DMS79 (cell line): ENCODE measurements around the gene WDR83.
"Not testable (repeated sequence)": the region's sequence is repeated elsewhere in the genome, so short reads cannot be mapped to it uniquely, and the experiment has no call there.

Experiments
- DNase-seq: peaks from one replicate; lab custom pipeline; 2025; lab: John Stamatoyannopoulos, UW

WDR83 gene, protein sequence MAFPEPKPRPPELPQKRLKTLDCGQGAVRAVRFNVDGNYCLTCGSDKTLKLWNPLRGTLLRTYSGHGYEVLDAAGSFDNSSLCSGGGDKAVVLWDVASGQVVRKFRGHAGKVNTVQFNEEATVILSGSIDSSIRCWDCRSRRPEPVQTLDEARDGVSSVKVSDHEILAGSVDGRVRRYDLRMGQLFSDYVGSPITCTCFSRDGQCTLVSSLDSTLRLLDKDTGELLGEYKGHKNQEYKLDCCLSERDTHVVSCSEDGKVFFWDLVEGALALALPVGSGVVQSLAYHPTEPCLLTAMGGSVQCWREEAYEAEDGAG

GRCh38 chr19:12666265-12667048 lies at the start of gene WDR83, which contains the start of gene MAN2B1:
WDR83 (plus strand) TSS chr19:12666807; CDS start chr19:12669791, 2,984 bp downstream.
MAN2B1 (minus strand) TSS chr19:12666742; CDS start chr19:12666701, 41 bp downstream.
- DNase-seq = peak; percentile 75

- DNase-seq = no peak
Measured at GRCh38 chr19:12617646-12618045, 49.0 kb upstream of the WDR83 start.

DNA sequence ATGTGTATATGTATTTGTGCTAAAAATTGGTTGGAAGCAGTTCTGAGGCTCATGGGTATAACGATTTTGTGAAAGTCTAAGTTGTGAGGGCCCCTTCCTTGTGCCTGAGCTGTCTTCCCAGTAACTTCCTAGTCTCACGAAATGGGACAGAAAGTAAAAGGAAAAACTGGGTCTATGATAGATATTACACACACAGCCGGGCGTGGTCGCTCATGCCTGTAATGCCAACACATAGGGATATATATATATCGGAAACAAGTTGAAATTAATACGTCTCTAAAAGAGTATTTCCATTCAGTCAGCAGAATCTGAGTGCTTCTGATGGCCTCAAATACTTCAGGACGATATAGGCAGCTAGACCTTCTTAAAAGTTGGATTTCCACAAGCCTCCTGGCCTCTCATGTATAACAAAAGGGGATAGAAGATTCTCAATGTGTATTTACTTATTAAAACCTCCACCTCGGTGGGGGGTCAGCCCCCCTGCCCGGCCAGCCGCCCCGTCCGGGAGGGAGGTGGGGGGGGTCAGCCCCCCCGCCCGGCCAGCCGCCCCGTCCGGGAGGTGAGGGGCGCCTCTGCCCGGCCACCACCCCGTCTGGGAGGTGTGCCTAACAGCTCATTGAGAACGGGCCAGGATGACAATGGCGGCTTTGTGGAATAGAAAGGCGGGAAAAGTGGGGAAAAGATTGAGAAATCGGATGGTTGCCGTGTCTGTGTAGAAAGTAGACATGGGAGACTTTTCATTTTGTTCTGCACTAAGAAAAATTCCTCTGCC lies 45.2 kb upstream of the WDR83 start:
- not testable (repeated sequence) for DNase-seq

DNA sequence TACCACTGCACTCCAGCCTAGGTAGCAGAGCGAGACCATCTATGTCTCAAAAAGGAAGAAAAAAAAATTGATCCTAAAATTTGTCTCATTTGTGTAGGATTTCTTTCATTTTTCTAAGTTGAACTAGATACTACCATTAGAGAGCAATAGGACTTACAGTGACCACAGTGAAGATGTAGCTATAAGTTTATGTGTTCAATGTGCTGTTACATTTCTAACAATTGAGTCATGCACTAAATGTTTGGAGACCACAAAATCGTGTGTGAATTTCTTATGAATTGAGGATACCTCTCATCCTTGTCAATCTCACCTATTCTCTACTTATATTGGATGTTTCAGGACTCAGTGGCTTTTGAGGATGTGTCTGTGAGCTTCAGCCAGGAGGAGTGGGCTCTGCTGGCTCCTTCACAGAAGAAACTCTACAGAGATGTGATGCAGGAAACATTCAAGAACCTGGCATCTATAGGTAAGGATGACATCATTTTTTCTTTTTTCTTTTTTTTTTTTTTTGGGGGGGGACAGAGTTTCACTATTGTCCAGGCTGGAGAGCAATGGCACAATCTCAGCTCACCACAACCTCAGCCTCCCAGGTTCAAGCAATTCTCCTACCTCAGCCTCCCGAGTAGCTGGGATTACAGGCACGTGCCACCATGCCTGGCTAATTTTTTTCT lies 43.1 kb upstream of the WDR83 start:
- no peak for DNase-seq

DNA sequence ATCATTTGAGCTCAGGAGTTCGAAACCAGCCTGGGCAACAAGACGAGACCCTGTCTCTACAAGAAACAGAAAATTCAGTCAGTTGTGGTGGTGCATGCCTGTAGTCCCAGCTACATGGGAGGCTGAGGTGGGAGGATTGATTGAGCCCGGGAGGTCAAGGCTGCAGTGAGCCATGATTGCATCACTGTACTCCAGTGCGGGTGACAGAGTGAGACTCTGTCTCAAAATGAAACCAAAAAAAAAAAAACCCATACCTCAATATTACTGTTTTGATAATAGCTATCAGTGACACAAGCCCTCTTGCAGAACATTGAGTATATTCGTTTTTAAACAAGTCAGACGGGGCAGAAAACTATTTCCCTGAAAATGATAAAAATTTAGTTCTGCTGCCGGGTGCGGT lies 39.6 kb upstream of the WDR83 start:
- DNase-seq = no peak

DNA sequence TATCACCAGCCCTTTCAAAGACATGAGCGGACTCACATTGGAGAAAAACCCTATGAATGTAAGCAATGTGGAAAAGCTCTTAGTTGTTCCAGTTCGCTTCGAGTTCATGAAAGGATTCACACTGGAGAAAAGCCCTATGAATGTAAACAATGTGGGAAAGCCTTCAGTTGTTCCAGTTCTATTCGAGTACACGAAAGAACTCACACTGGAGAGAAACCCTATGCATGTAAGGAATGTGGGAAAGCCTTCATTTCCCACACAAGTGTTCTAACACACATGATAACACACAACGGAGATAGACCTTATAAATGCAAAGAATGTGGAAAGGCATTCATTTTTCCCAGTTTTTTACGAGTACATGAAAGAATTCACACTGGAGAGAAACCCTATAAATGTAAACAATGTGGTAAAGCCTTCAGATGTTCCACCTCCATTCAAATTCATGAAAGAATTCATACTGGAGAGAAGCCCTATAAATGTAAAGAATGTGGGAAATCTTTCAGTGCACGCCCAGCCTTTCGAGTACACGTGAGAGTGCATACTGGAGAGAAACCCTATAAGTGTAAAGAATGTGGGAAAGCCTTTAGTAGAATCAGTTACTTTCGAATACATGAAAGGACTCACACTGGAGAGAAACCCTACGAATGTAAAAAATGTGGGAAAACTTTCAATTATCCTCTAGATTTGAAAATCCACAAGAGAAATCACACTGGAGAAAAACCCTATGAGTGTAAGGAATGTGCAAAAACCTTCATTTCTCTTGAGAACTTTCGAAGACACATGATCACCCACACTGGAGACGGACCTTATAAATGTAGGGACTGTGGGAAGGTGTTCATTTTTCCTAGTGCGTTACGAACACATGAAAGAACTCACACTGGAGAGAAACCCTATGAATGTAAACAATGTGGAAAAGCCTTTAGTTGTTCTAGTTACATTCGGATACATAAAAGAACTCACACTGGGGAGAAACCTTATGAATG lies 38.3 kb upstream of the WDR83 start:
- DNase-seq = no peak

- DNase-seq = no peak
Measured at GRCh38 chr19:12629215-12629614, 37.4 kb upstream of the WDR83 start.

DNA sequence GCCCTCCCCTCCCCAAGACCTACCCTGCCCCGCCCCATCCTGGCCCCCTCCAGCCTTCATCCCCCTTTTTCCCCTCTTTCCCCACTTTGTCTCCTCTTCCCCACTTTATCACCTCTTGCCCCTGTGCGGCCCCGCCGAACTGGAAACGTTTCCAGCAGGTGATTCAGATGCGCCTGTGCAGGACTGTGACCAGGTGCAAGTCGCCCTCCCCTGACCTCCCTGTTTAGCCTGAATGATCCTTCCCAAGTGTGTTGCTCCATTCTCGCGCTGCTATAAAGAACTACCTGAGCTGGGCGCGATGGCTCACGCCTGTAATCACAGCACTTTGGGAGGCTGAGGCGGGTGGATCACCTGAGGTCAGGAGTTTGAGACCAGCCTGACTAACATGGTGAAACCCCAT lies 30.0 kb upstream of the WDR83 start:
- no peak for DNase-seq

DNA sequence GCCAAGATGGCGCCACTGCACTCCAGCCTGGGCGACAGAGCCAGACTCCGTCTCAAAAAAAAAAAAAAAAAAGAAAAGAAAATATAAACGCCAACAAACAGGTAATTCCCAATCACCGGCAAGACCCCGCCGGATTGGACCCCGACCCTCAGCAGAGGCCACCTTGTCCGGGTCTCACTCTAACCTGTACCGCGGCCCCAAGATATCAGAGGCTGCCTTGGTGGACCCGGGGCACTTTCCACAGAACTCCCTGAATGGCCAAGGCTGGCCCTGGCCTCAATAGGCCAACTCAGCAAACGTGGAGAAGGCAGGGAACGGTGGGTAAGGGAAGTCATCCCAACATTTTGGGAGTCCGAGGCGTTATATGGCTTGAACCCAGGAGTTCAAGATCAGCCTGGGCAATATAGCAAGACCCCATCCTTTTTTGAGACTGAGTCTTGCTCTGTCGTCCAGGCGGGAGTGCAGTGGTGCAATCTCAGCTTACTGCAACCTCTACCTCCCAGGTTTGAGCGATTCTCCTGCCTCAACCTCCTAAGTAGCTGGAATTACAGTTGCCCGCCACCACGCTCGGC lies 27.9 kb upstream of the WDR83 start:
- no peak for DNase-seq

DNA sequence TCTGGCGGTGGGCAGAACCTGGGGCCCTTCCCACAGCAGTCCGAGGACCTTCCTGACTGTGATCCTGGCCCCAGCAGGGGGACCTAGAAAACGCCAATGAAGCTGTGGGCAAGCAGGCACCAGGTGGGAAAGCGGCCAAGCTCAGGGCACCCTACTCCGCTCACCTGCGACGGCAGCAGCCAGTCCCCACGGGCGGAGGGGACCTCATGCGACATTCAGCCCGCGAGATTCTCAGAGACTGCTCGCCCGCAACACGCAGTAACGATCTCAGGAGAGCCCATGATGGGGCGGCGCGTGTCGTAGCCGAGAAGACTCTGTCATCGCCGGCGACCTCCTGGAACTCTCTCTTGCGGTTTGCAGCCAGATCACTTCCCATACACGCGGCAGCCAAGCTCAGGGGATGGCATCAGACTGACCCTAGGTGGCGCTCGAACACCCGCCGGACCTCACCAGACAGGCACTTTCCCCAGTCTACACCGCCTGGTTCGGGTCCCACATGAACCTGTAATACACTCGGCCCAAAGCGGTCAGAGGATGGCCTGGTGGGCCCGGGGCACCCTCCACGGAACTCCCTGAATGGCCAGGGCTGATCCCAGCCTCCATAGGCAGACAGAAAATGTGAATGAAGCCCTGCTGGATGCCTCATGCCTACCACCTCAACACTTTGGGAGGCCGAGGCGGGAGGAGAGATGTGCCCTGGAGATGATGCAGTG lies 26.6 kb upstream of the WDR83 start:
- peak; percentile 80 for DNase-seq

- no peak for DNase-seq
Measured at GRCh38 chr19:12641456-12641855, 25.2 kb upstream of the WDR83 start.

GRCh38 chr19:12642506-12642905 lies 24.1 kb upstream of the WDR83 start:
- DNase-seq = no peak

DNA sequence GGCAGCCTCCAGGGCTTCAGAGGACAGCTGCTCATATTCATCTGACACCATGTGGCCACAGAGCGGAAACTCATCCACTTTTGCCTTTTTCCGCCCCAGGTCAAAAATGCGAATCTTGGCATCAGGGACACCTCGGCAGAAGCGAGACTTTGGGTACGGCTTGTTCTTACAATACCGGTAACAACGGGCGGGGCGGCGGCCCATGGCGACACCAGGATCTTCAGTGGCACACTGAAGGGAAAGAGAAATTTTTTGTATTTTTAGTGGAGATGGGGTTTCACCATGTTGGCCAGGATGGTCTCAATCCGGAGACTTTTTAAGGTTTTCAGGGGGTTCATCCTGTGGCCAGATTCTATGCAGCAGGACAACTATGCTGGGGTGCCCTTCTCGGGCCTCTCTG lies 22.9 kb upstream of the WDR83 start:
- DNase-seq = not testable (repeated sequence)

GRCh38 chr19:12646551-12646950 lies 20.1 kb upstream of the WDR83 start:
- no peak for DNase-seq

GRCh38 chr19:12647047-12647446 lies 19.6 kb upstream of the WDR83 start:
- no peak for DNase-seq

DNA sequence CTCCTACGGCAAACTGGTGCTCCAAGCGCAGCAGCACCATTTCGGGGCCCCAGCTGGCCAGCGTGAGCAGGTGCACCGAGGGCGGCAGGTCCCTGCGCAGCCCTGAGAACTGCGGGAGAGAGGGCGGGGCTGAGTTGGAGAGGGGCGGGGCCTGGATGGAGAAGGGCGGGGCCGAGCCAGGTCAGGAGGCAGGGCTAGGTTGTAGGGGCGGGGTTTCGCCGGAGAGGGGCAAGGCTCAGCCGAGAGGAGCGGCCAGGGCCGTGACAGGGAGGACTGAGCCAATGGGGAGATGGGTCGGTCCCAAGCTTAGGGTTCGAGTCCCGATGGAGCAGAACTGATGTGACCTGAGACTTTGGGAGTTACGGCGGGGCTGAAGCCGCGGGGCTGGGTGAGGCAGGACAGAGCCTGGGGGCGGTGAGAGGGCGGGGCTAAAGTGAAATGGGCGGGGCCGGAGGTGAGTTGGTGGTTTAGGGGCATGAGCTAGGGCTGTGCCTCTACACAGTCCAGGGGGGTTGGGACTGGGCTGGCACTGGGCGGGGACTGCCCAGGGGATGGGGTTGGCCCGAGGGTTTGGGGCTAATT lies 19.0 kb upstream of the WDR83 start:
- no peak for DNase-seq

GRCh38 chr19:12648088-12648487 lies 18.5 kb upstream of the WDR83 start:
- DNase-seq = no peak

DNA sequence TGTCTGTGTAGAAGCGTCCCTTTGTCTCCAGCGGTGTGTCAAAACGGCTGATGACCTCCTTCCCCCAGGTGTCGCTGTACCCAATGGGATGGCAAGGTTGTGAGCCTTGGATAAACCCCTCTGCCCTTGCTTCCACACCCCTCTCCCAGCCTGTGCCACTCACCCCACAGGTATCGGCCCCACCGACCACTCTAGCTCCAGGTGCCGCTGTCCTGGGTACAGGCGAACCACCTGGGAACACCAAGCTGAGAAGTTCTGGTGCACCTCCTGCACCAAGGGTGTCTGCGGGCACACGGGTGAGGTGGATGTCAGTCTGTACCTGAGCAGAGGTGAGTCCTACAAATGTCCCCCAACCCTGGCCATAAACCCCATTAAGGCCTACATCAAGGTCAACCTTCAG lies 16.7 kb upstream of the WDR83 start:
- no peak for DNase-seq

- DNase-seq = no peak
Measured at GRCh38 chr19:12652219-12652618, 14.4 kb upstream of the WDR83 start.
